A673 (cell line): ENCODE results near the gene YEATS2.

ENCODE experiments used
- CTCF ChIP-seq: fragments of 300-800, 200-600 bp; sonication (generic); conservative IDR thresholded peaks from 2 replicates; pipeline ENCODE4 v1.5.1; 2017; ENCODE audit warnings: low read depth, mild to moderate bottlenecking, antibody characterized with exemption, low read length, moderate library complexity, mixed read lengths
- EZH2 ChIP-seq: fragments of 200-600 bp; sonication (generic); IDR thresholded peaks from 2 replicates; pipeline ENCODE4 v1.6.1; 2017; ENCODE audit warnings: borderline replicate concordance, low read depth, mild to moderate bottlenecking, mixed read lengths, antibody characterized with exemption, low read length; ENCODE audit not compliant: poor library complexity, severe bottlenecking

GRCh38 chr3:183810643-183811594 lies 113.3 kb downstream of the YEATS2 start:
- TF ChIP-seq CTCF = no peak
- TF ChIP-seq EZH2 = no peak
